GM23248 (cell line): Measurements from ENCODE around the gene LIN54. TPM values are rescaled to one million over a fixed set of nuclear protein-coding genes. Genes with fewer than 3 reads are reported as not detected.

Source experiments
- DNase-seq: peaks from one replicate; pipeline ENCODE4 v3.0.0-alpha.2; 2015
- H2AFZ ChIP-seq: fragments of 200-600 bp; sonication (generic); 2 replicates; pipeline ENCODE4 v1.6.1; 2016; ENCODE audit warnings: antibody characterized with exemption
- H3F3A ChIP-seq: fragments of 200-600 bp; sonication (generic); 2 replicates; pipeline ENCODE4 v1.6.1; 2016; ENCODE audit warnings: mild to moderate bottlenecking, antibody characterized with exemption, mixed run types; ENCODE audit not compliant: insufficient read depth
- H3K27ac ChIP-seq: fragments of 200-600 bp; sonication (generic); 2 replicates; pipeline ENCODE4 v1.5.1; 2016; ENCODE audit warnings: mild to moderate bottlenecking
- H3K27me3 ChIP-seq: fragments of 200-600 bp; sonication (generic); replicated peaks from 2 replicates; pipeline ENCODE4 v1.6.1; 2016; ENCODE audit warnings: mild to moderate bottlenecking; ENCODE audit not compliant: insufficient read depth
- H3K36me3 ChIP-seq: fragments of 200-600 bp; sonication (generic); 2 replicates; pipeline ENCODE4 v1.6.1; 2016; ENCODE audit warnings: low read depth, mild to moderate bottlenecking
- H3K4me1 ChIP-seq: fragments of 200-600 bp; sonication (generic); 2 replicates; pipeline ENCODE4 v1.6.1; 2016; ENCODE audit warnings: mild to moderate bottlenecking; ENCODE audit not compliant: insufficient read depth
- H3K4me2 ChIP-seq: fragments of 200-600 bp; sonication (generic); one replicate; pipeline ENCODE4 v1.6.1; 2016; ENCODE audit warnings: mild to moderate bottlenecking; ENCODE audit not compliant: unreplicated experiment
- H3K4me3 ChIP-seq: fragments of 200-600 bp; sonication (generic); 2 replicates; pipeline ENCODE4 v1.5.1; 2016; ENCODE audit warnings: mild to moderate bottlenecking
- H3K79me2 ChIP-seq: fragments of 200-600 bp; sonication (generic); 2 replicates; pipeline ENCODE4 v1.6.1; 2016; ENCODE audit warnings: mild to moderate bottlenecking; ENCODE audit not compliant: insufficient read depth
- H3K9ac ChIP-seq: fragments of 200-600 bp; sonication (generic); 2 replicates; pipeline ENCODE4 v1.6.1; 2016; ENCODE audit warnings: mild to moderate bottlenecking
- H3K9me2 ChIP-seq: fragments of 200-600 bp; sonication (generic); 2 replicates; pipeline ENCODE4 v1.6.1; 2016; ENCODE audit warnings: mixed run types, mild to moderate bottlenecking, moderate library complexity; ENCODE audit not compliant: insufficient read depth
- H3K9me3 ChIP-seq: fragments of 200-600 bp; sonication (generic); one replicate; pipeline ENCODE4 v1.6.1; 2017; ENCODE audit warnings: low read depth
- H4K20me1 ChIP-seq: fragments of 200-600 bp; sonication (generic); 2 replicates; pipeline ENCODE4 v1.6.0; 2016; ENCODE audit not compliant: insufficient read depth
- EZH2 ChIP-seq: fragments of 200-600 bp; sonication (generic); IDR thresholded peaks from 2 replicates; pipeline ENCODE4 v1.6.1; 2018; ENCODE audit warnings: antibody characterized with exemption, mild to moderate bottlenecking; ENCODE audit not compliant: insufficient read depth, poor library complexity, severe bottlenecking
- EZH2phosphoT487 ChIP-seq: fragments of 200-600 bp; sonication (generic); IDR thresholded peaks from 2 replicates; pipeline ENCODE4 v1.6.1; 2018; ENCODE audit warnings: antibody characterized with exemption, moderate library complexity, mild to moderate bottlenecking, low read depth; ENCODE audit not compliant: insufficient read depth
- WGBS, 2 experiments: methylation state at CpG; one replicate each; pipeline ENCODE4 v1.1.6; 2015 to 2017; ENCODE audit warnings: low lambda C conversion rate in 2 of 2, low coverage in 1 of 2; ENCODE audit errors: missing lambda C conversion rate in 2 of 2; 5-methylcytosine and 5-hydroxymethylcytosine counted together
- in situ Hi-C: fragments of 300-500 bp; cut with MboI; formaldehyde crosslinking; loops from 2 replicates; pipeline ENCODE4 v1.15.0; 2020
- polyA plus RNA-seq: library from polyadenylated mRNA; unstranded; fragments of >200 nt; fragmentation: Nextera tagmentation; extraction: Ambion mirVana; gene quantifications from 2 replicates; pipeline ENCODE4 v1.2.1, GENCODE V29; 2016
- total RNA-seq: library from RNA; depleted of rRNA; stranded (reverse); fragments of >200 nt; shearing (Covaris generic); gene quantifications from 2 replicates; pipeline ENCODE4 v1.2.3, GENCODE V29; 2014

LIN54 gene
- total and polyA plus RNA-seq, 2 experiments from 2014 or later: 6.4 to 13.3 TPM

DNA sequence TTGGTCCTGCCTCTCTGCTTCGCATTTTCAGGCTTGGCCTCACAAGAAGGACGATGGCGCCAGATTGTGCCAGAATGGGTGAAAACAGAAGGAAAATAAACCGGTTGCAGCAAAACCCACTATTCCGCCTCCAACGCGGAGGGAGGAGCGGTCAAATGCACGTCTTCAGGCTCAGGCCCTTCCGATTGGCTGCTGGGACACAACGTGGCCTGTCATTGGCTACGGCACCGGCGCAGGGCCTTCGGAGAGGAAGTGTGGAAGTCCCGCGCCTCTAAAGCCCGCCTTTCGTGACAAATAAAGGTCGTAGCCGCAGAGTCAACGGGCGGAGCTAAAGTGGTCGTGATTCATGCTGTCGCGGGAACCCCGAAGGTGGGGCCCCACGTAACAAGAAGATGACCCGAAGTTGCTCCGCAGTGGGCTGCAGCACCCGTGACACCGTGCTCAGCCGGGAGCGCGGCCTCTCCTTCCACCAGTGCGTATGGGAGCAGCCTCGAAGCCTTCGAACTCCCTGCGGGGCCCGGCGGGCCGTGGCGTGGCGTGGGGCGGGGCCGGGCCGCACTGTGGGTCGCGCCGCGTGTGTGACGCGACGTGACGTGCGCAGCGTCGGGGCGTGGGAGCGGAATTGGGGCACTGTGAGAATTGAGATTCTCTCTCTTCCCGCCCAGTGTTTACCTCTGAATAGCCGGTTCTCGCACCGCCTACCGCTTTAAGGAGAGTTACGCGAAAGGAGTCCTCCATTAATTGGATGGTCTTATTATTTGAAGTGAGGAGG lies 110.0 kb downstream of the LIN54 start, which contains the start of gene THAP9:
Gene THAP9 (plus strand): TSS at position 325 of the 772 bp plus-strand sequence. CDS start 68 bp downstream, at position 393.
- peak within 1 kb of the TSS; percentile 95 for H3K4me2 ChIP-seq
- peaks cover 14% of the 10 kb centered on the region; the same call in 1 of the 2 replicates for H3K36me3 ChIP-seq
- peaks cover 48% of the 10 kb centered on the region for H3F3A ChIP-seq
- no peaks in the 10 kb centered on the region for H3K9me2 ChIP-seq
- 0 to 1% methylated on average over 62 to 64 of the region's 67 CpGs for WGBS, 2 experiments
- H3K27ac ChIP-seq: peak within 1 kb of the TSS; percentile 100
- H3K27me3 ChIP-seq: no peaks in the 10 kb centered on the region
- in situ Hi-C loops: no loop called here
- H3K9ac ChIP-seq: peak within 1 kb of the TSS; percentile 99
- peaks cover 26% of the 10 kb centered on the region for H3K4me1 ChIP-seq
- H3K4me3 ChIP-seq: peak within 1 kb of the TSS; percentile 96
- peak; percentile 100 for DNase-seq
- H4K20me1 ChIP-seq: no peaks in the 10 kb centered on the region
- peak within 1 kb of the TSS; percentile 80 for H2AFZ ChIP-seq
- no peaks in the 10 kb centered on the region for H3K9me3 ChIP-seq
- TF ChIP-seq EZH2phosphoT487 (no peak), EZH2 (no peak)
- peaks cover 63% of the 10 kb centered on the region for H3K79me2 ChIP-seq

- H3K4me2 ChIP-seq: peak overlapping the region; percentile 93
- peak overlapping the region; percentile 72 for H2AFZ ChIP-seq
- in situ Hi-C loops: no loop called here
- H3K9me3 ChIP-seq: no peaks in the 10 kb centered on the region
- no peaks in the 10 kb centered on the region for H3K9me2 ChIP-seq
- peaks cover 68% of the 10 kb centered on the region for H3K79me2 ChIP-seq
- peak overlapping the region; percentile 99 for H3K9ac ChIP-seq
- TF ChIP-seq EZH2phosphoT487 (no peak), EZH2 (no peak)
- peaks cover 45% of the 10 kb centered on the region for H3F3A ChIP-seq
- peaks cover 14% of the 10 kb centered on the region; the same call in 1 of the 2 replicates for H3K36me3 ChIP-seq
- WGBS, 2 experiments: 0 to 1% methylated on average over 14 of the region's 14 CpGs
- peaks cover 21% of the 10 kb centered on the region for H3K4me1 ChIP-seq
- peak overlapping the region; percentile 100 for H3K27ac ChIP-seq
- DNase-seq: peak; percentile 60
- H4K20me1 ChIP-seq: no peaks in the 10 kb centered on the region
- peak overlapping the region; percentile 96 for H3K4me3 ChIP-seq
- no peaks in the 10 kb centered on the region for H3K27me3 ChIP-seq
These were observed 110.6 kb downstream of the LIN54 start for GRCh38 chr4:82900066-82900410.

DNA sequence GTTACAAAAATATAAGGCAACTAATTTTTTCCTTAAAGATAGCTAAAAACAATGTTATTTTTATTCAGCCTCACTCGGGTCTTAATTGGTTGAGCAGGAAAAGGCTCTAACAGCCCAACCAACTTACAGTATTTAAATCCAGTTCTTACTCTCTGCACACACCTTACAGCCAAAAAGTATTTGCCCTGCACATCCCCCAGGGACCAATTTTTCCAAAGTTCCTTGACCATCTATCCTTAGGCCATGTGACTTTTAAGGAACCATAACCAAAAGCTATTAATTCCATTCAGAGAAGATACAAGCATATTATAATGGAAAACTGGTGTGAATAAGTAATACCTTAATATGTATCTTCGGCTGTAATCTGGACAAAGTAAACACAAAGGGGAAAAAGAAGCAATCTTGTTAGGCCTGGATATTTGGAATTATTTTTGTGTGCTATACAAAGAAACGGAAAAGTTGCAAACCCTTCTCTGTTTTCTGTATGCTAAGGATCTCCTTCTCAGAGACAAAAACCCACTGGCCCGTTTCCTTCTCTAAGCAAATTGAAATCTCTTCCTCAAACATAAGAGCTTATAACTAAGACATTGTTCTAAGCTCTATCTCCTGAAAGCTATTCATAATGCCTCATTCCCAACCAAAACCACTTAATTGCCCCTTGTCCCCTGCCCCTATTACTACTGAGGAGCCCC lies 111.1 kb downstream of the LIN54 start:
- Histone ChIP-seq H3K9ac (peak overlapping the region; percentile 99), H3K27me3 (no peaks in the 10 kb centered on the region), H3K9me2 (no peaks in the 10 kb centered on the region), H3K79me2 (peaks cover 74% of the 10 kb centered on the region), H3F3A (peaks cover 45% of the 10 kb centered on the region), H2AFZ (peak overlapping the region; percentile 72), H3K4me2 (peak overlapping the region; percentile 93), H3K4me1 (peaks cover 20% of the 10 kb centered on the region), H3K36me3 (peaks cover 18% of the 10 kb centered on the region; the same call in 1 of the 2 replicates), H4K20me1 (no peaks in the 10 kb centered on the region), H3K27ac (peak overlapping the region; percentile 100), H3K4me3 (peak overlapping the region; percentile 96), H3K9me3 (no peaks in the 10 kb centered on the region)
- peak; percentile 43 for DNase-seq
- in situ Hi-C loops: no loop called here
- WGBS, 2 experiments: 0 to 2% methylated on average over 4 of the region's 4 CpGs
- TF ChIP-seq EZH2: no peak
- no peak for TF ChIP-seq EZH2phosphoT487

GRCh38 chr4:82898322-82899243 lies 112.0 kb downstream of the LIN54 start:
- Histone ChIP-seq H2AFZ (no peak overlapping the region), H3K9me3 (no peaks in the 10 kb centered on the region), H3K27ac (peak overlapping the region; percentile 100), H3K9ac (peak overlapping the region; percentile 99), H3K4me2 (peak overlapping the region; percentile 93), H3K27me3 (no peaks in the 10 kb centered on the region), H3K4me3 (peak overlapping the region; percentile 96), H3K4me1 (peaks cover 20% of the 10 kb centered on the region), H4K20me1 (no peaks in the 10 kb centered on the region), H3K79me2 (peaks cover 83% of the 10 kb centered on the region), H3K9me2 (no peaks in the 10 kb centered on the region), H3F3A (peaks cover 45% of the 10 kb centered on the region), H3K36me3 (peaks cover 28% of the 10 kb centered on the region)
- 39 to 41% methylated on average over 7 of the region's 7 CpGs for WGBS, 2 experiments
- DNase-seq: peak; percentile 95
- in situ Hi-C loops: no loop called here
- TF ChIP-seq EZH2phosphoT487 (no peak), EZH2 (no peak)
